Activated naive CD4-positive, alpha-beta T cell treated with Interleukin-2 at 50 U/mL for 16 hours (primary cell): Measurements from ENCODE around the gene ALDH1A3.
"Not testable (repeated sequence)": the region's sequence is repeated elsewhere in the genome, so short reads cannot be mapped to it uniquely, and the experiment has no call there.

Source experiments
- DNase-seq: peaks from one replicate; pipeline ENCODE4 v3.0.0-alpha.2; 2020

The ALDH1A3 gene

DNA sequence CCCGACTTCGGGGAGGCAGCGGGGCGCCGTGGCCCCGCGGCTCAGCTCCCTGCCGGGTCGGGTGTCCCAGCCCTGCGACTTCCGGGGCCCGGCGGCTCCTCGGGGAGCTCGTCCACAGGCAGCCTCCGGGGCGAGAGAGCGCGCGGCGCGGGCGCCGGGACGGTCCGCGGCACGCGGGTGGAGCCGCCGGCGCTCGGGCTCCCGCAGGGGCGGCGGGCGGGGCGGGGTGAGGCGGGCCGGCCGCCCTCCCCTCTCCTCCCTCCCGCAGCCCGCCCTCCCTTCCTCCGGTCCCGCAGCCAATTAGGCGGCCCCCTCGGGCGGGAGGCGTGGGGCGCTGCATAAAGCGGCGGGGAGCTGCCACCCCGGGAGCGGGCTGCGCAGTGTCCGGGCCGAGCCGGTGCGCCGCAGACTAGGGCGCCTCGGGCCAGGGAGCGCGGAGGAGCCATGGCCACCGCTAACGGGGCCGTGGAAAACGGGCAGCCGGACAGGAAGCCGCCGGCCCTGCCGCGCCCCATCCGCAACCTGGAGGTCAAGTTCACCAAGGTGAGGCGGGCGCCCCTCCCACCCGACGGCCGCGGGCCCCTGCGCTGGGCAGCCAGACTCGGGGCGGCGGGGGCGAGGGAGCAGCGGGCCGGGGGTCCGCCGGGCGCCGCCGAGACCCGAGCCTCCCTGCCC, at the start of gene ALDH1A3:
Gene ALDH1A3 (plus strand): TSS at position 368 of the 675 bp plus-strand sequence. CDS start 77 bp downstream, at position 445.
- no peak for DNase-seq

DNA sequence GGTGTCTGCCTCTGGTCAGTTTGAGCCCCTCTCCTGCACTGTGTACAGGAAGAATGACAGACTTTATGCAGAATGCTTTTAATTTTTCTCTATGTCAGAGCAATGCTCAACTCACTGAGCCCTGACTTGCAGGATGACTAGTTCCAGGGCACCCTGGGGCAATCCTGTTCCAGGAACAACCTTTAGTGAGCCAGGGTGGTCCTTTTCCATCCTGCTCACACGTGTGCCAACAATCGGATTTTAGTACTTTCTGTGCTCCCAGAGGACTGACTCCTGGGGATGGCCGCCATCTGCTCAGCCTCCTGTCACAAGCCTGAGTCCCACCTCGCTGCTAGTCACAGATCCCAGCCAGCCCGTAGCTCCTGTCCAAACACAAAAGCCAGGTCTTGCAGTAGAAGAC, 48.2 kb upstream of the ALDH1A3 start:
- no peak for DNase-seq

DNA sequence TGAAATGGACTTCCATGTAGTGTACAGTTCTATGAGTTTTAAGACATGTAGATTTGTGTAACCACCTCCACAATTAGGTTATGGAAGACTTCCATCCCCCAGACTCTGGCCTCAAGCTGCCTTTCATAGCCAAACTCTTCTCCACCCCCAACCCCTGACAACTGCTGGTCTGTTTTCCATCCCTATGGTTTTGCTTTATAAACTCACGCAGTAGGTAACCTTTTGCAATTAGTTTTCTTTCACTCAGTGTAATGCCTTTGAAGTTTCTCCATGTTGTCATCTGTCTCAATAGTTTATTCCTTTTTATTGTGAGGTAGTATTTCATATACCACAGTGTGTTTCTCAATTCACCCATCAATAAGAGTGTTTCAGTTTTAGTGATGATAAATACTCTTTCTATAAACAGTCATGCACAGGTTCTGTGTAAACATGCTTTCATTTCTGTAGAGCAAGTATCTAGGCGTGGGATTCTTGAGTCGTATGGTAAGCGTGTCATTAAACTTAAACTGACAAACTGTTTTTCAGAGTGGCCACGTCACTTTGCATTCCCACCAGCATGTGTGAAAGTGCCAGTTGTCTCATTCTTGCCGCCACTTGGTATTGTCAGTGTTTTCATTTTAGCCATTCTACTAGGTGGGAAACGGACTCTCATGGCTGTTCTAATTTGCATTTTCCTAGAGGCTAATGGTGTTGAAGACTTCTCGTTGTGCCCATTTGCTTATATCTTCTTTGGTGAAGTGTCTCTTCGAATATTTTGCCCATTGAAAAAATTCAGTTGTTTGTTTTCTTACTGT, 47.3 kb upstream of the ALDH1A3 start:
- DNase-seq: no peak

DNA sequence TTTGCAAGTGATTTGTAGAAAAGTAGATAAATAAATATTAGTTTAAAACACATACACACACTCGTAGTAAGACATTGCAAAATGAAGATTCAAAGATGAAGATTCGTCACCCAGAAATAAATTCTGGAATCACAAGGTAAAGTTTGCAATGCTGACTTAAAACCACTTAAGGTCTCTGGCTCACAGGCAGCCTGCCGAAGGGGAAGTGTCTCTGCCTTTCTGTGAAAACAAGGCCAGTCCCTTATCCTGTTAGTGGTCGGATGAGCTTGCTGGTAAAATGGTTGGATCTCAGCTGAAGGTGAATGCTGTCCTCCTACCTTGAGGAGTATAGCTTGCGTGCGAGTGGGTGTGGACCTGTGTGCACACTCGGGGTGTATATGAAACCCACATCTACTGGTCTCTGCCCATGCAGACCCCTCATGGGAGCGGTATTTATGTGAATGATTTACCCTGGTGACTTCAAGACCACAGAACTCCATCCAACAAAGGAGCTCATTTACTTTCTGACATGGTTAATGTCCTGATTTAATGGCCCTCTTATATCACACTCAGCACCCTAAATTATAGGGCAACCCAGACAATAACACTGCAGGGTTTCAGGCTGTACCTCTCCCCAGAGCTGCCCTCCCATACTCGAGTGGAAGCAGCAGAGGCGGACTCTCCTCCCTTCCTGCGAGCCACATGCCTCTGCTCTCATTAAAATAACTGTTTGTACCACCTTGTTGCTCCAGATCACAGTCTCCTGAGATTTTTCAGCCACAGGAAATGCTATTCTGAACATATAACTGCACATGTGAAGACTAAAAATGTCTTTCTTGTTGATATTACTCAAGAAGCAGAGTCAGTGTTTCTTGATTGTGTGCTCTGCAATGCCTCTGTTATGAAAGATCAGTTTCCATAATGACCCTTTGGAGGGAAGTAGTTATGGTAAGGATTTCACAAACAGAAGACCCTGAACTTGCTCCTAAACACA, 45.9 kb upstream of the ALDH1A3 start:
- no peak for DNase-seq

GRCh38 chr15:100834731-100835130, 44.9 kb upstream of the ALDH1A3 start:
- DNase-seq: no peak

GRCh38 chr15:100835636-100836035, 44.0 kb upstream of the ALDH1A3 start:
- no peak for DNase-seq

- no peak for DNase-seq
Measured at GRCh38 chr15:100836501-100836900, 43.1 kb upstream of the ALDH1A3 start.

DNA sequence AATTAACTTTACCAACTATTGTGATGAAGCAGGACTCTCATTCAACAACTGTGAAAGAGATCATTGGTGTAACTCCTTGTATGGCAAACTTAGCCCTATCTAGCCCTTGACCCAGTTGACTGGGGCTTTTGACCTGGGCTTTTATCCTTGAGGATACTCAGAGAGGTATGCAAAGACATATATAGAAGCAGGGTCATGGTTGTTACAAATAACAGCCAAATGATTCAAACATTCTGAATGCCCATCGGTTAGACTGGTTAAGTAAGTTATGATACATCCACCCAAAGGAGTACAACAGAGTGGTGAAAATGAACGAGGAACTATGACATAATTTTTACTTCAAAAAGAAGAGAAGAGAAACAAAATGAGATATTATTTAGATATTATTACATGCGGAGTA, 38.2 kb upstream of the ALDH1A3 start:
- DNase-seq: no peak

- no peak for DNase-seq
Measured at GRCh38 chr15:100842756-100843730, 36.6 kb upstream of the ALDH1A3 start.

DNA sequence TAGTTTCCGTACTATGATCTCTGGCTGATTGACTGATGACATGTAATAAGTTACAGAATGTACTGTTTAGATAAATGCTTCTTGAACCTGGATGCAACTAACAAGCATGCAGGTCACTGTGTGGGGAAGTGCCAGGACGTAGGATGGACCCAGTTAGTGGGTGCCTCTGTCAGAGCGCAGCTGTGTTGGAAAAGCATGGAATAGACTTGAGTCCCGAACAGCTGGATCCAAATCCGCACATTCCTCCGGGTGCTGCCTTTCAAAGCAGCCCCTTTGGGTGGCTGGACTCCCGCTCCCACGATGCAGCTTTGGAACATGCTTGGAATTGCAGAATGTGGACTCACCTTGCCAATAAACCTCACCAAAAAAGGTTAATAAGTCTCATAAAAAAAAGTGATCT, 35.5 kb upstream of the ALDH1A3 start:
- no peak for DNase-seq

- no peak for DNase-seq
Measured at GRCh38 chr15:100844778-100845177, 34.9 kb upstream of the ALDH1A3 start.

- no peak for DNase-seq
Measured at GRCh38 chr15:100847194-100847593, 32.4 kb upstream of the ALDH1A3 start.

DNA sequence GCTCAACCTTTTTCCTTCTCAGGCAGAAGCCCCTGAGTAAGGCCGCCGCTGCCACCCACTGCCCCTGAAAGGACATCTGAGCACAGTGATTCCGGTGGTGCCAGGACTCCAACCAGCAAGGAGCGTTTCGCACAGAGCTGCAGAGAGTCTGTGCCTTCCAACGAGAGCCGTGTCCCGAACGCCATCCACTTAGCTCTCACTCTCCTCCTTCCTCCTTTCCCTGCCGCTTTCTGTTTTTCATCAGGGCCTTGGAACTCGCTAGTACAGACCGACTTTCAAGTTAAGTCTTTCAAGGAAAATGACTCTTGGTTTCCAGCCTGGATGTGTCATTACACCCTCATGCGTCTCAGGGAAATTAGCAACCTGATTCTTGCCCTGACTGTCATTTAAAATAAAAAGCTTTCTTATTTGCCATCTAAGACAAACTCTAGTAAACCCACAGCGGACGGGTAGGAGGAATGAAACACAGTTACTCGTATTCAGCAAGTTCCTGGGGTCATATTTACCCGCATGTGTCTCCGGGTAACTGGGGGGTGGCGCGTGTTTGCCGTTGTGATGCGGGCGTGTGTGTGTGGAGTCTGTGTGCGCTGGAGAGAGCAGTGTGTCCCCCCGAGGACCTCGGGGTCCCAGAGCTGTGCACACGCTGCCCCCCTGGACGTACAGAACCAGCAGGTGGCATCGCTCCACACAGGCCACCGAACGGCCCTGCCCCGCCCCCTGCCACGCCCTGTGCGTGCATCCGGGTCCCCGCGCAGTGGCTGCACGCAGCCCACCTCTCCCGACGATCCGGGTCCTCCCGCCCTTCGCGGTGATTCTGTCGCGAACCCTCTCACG, 30.4 kb upstream of the ALDH1A3 start:
- peak; percentile 39 for DNase-seq

GRCh38 chr15:100849855-100850218, 29.8 kb upstream of the ALDH1A3 start:
- DNase-seq: no peak

GRCh38 chr15:100851428-100852015, 28.1 kb upstream of the ALDH1A3 start:
- DNase-seq: not testable (repeated sequence)

DNA sequence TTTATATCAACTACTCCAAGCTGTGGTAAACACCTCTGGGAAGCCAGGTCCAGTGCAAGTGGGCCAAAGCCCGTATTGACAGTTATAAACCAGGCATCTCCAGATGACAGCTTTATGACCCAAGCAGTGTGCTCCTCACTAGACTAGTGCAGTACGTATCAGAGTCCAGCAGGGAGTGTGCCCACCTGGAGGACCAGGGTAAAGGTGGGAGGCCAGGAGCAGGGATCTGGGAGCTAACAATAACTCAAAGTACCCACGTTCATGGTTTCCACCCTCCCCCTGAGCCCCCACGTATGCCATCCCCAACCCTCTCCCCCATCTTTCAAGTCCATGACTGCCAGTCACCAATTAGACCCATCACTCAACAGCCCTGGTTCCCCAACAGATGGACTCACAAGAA, 27.0 kb upstream of the ALDH1A3 start:
- no peak for DNase-seq

- no peak for DNase-seq
Measured at GRCh38 chr15:100853676-100854440, 25.8 kb upstream of the ALDH1A3 start.

DNA sequence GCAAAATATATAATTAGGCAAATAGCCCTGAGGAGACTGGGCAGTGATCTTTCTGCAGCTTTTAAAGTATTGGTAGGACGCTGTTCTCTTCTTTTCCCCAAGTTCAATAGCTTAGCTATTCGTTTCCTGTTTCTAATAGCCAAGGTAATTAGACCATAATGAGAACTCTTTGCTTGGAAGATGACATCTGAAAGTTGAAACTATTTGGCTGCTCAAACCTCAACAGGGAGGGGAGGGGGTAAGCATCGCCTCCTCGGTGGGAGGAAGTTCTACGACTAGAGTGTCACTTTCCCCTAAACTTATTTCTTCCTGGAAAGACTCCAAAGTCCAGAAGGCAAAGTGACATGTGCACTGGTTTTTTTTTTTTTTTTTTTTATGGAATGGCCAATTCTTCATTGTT, 22.8 kb upstream of the ALDH1A3 start:
- DNase-seq: no peak

DNA sequence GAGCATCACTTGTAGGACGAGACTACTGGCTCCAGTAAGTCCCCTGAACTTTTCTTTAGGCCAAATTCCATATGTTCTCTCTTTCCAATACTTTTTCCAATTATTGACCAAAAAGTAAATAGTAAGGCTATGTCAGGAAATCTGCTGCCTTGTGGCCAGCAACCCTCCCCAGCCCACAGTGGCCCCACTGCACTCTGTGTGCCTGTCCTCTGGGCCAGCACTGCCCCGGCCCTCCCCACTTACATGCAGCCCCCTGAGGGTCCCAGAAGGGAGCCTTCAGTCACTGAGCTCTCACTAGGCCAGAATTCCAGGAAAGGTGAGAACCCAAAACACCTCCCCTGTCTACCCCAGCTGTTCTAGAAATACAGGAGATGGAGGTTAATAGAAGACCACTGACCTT, 21.3 kb upstream of the ALDH1A3 start:
- DNase-seq: no peak
